SIG-M5 (cell line): ENCODE measurements around the gene ELP5.

Experiments used
- DNase-seq: peaks from one replicate; lab custom pipeline; 2025; lab: John Stamatoyannopoulos, UW

ELP5 gene

GRCh38 chr17:7256766-7257456 is 4.9 kb downstream of the ELP5 start:
- DNase-seq = no peak

- DNase-seq = no peak
These were observed 6.9 kb downstream of the ELP5 start for GRCh38 chr17:7258731-7259554.

- DNase-seq = no peak
These were observed 7.5 kb downstream of the ELP5 start for GRCh38 chr17:7259555-7259889.

GRCh38 chr17:7260151-7260550 is 8.1 kb downstream of the ELP5 start:
- DNase-seq = no peak

GRCh38 chr17:7260651-7261378 is 8.8 kb downstream of the ELP5 start:
- DNase-seq = no peak

- DNase-seq = no peak
These were observed 9.6 kb downstream of the ELP5 start for GRCh38 chr17:7261379-7262191.

- no peak for DNase-seq
These were observed 10.3 kb downstream of the ELP5 start, which contains the start of gene CLDN7 for GRCh38 chr17:7262192-7262934. Gene CLDN7 (minus strand): TSS chr17:7262478. CDS start chr17:7262043, 435 bp downstream.

- no peak for DNase-seq
These were observed 11.2 kb downstream of the ELP5 start for GRCh38 chr17:7262935-7263800.

GRCh38 chr17:7263801-7264078 is 11.7 kb downstream of the ELP5 start:
- no peak for DNase-seq

GRCh38 chr17:7266784-7267183 is 14.8 kb downstream of the ELP5 start:
- no peak for DNase-seq

GRCh38 chr17:7279448-7279847 is 27.4 kb downstream of the ELP5 start:
- DNase-seq = no peak

- no peak for DNase-seq
These were observed 28.6 kb downstream of the ELP5 start for GRCh38 chr17:7280519-7281073.

- no peak for DNase-seq
These were observed 29.3 kb downstream of the ELP5 start, which contains the start of gene SLC2A4 for GRCh38 chr17:7281074-7281952. Gene SLC2A4 (plus strand): TSS chr17:7281718. CDS start chr17:7281935, 217 bp downstream.

GRCh38 chr17:7281953-7282751 is 30.1 kb downstream of the ELP5 start:
- no peak for DNase-seq

- no peak for DNase-seq
These were observed 30.8 kb downstream of the ELP5 start for GRCh38 chr17:7282752-7283321.

GRCh38 chr17:7283471-7284216 is 31.6 kb downstream of the ELP5 start:
- no peak for DNase-seq

- no peak for DNase-seq
These were observed 32.9 kb downstream of the ELP5 start for GRCh38 chr17:7284911-7285310.
